Ovary (tissue), 9 donors: ENCODE results near the gene OR1I1. TPM values are rescaled to one million over a fixed set of nuclear protein-coding genes. Genes with fewer than 3 reads are reported as not detected.
"Not testable (repeated sequence)": the region's sequence is repeated elsewhere in the genome, so short reads cannot be mapped to it uniquely, and the experiment has no call there.

Experiments
- DNase-seq, 5 donors: peaks; one replicate each; pipeline ENCODE4 v3.0.0-alpha.2; 2019 to 2020
- H3K27ac ChIP-seq, 2 donors: fragments of 200-600 bp; one replicate each; pipeline versions ENCODE4 v1.5.1 to v1.8.0; 2019 to 2022
- H3K27me3 ChIP-seq: fragments of 200-600 bp; one replicate; pipeline ENCODE4 v1.8.0; 2022
- H3K36me3 ChIP-seq: fragments of 200-600 bp; sonication (generic); one replicate; pipeline ENCODE4 v1.5.1; 2019
- H3K4me1 ChIP-seq: one replicate; pipeline ENCODE4 v1.8.1; 2013; ENCODE audit warnings: mild to moderate bottlenecking, moderate library complexity; ENCODE audit not compliant: insufficient read depth
- H3K4me3 ChIP-seq: fragments of 200-600 bp; sonication (generic); one replicate; pipeline ENCODE4 v1.5.1; 2017
- H3K9me3 ChIP-seq, 2 donors: fragments of 200-600 bp in 1 of 2; sonication (generic) in 1 of 2; one replicate each; pipeline versions ENCODE4 v1.5.1 to v1.8.1; 2013 to 2019; ENCODE audit warnings: mild to moderate bottlenecking in 1 of 2, moderate library complexity in 1 of 2
- EP300 ChIP-seq: sonication (generic); formaldehyde crosslinking; IDR thresholded peaks from one replicate; pipeline ENCODE4 v1.6.1; 2017; ENCODE audit warnings: antibody characterized with exemption
- POLR2A ChIP-seq: fragments of 450-650 bp; IDR thresholded peaks from one replicate; pipeline ENCODE4 v1.6.1; 2017; ENCODE audit warnings: antibody characterized with exemption, mild to moderate bottlenecking, moderate library complexity
- WGBS, 3 donors: extraction: QIAGEN DNeasy Blood & Tissue Kit in 1 of 3; methylation state at CpG; one replicate each; pipeline versions ENCODE4 v1.1.5 to v1.1.7; 2013 to 2017; 5-methylcytosine and 5-hydroxymethylcytosine counted together
- intact Hi-C, 4 donors: fragments of 100-400 bp; cut with DNase I; formaldehyde crosslinking; loops; one replicate each; pipeline versions ENCODE4 v1.11.0 to v1.15.1; 2022 to 2023
- polyA plus RNA-seq, 2 donors: library from polyadenylated mRNA; stranded (reverse); fragments of 200-250 nt in 1 of 2; fragments of 350-450 nt in 1 of 2; fragmentation: Illumina TruSeq in 1 of 2; extraction: RNeasy Lipid Tissue Mini Kit (QIAGEN cat#74804) in 1 of 2; gene quantifications; one replicate each; pipeline ENCODE4 v1.2.3, GENCODE V29; 2013 to 2014
- total RNA-seq, 7 donors: library from RNA; depleted of rRNA in 2 of 7; stranded (reverse); fragments of >200 nt in 2 of 7; fragmentation: NEBNext Ultra II Directional in 3 of 7; extraction: Animal tissue kit (Norgen Biotek cat#: 25700) in 3 of 7; gene quantifications; one replicate each; pipeline versions ENCODE4 v1.1.0 to v1.2.4, GENCODE V29; 2016 to 2023
- TF ChIP-seq, protein P1 (sequence below), 3 donors: fragments of 450-650 bp in 2 of 3; fragments of 200-600 bp in 1 of 3; IDR thresholded peaks; one replicate each; pipeline versions ENCODE4 v1.5.1 to v1.8.0; 2016 to 2022; ENCODE audit warnings: antibody characterized with exemption in 3 of 3, mild to moderate bottlenecking in 1 of 3
- donor health status: DM: no; HTN: no; CAD: no; lungs with moderate emphysema.
- donor health status: DM: no; HTN: no; CAD: no.
- donor health status: Bipolar disorder and iron deficiency.
- donor health status: DM: yes; HTN: yes; CAD: no.
- donor health status: DM: no; HTN: no; CAD: no.
- donor health status: DM: yes; HTN: yes; CAD: no.

The OR1I1 gene
- total and polyA plus RNA-seq, 9 donors = not detected

DNA sequence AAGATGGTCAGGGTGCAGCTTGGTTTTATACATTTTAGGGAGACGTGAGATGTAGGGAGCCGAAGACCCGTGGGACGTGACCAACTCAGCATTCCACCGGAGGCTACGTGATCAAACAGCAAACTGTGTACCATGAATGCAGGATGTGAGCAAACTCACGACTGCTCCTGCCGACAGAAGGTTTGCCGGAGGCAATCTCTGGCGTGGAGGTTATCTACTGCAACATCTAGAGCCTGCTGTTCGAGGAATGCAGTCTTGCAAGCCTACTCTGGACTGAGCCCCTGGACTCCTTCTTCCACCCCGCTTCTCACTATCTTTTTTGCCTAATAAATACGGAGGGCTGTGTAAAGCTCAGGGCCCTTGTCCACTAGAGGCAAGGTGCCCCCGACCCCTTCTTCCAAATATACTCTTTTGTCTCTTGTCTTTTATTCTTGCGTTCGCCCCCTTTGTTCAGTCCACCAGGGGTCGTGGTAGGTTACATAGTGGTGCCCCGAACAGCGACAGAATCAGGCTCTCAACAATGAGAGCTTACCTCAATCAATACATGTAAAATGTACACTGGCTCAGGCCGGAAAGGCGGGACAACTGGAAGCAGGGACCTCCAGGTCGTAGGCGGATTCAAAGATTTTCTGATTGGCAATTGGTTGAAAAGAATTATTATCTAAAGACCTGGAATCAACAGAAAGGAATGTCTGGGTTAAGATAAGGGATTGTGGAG lies 8.9 kb upstream of the OR1I1 start:
- WGBS, 3 donors = 64 to 74% (median 71%) methylated on average over 23 of the region's 23 CpGs
- no peaks in the 10 kb centered on the region for H3K27me3 ChIP-seq
- DNase-seq = no peak
- TF ChIP-seq EP300 = no peak
- TF ChIP-seq, protein P1, sequence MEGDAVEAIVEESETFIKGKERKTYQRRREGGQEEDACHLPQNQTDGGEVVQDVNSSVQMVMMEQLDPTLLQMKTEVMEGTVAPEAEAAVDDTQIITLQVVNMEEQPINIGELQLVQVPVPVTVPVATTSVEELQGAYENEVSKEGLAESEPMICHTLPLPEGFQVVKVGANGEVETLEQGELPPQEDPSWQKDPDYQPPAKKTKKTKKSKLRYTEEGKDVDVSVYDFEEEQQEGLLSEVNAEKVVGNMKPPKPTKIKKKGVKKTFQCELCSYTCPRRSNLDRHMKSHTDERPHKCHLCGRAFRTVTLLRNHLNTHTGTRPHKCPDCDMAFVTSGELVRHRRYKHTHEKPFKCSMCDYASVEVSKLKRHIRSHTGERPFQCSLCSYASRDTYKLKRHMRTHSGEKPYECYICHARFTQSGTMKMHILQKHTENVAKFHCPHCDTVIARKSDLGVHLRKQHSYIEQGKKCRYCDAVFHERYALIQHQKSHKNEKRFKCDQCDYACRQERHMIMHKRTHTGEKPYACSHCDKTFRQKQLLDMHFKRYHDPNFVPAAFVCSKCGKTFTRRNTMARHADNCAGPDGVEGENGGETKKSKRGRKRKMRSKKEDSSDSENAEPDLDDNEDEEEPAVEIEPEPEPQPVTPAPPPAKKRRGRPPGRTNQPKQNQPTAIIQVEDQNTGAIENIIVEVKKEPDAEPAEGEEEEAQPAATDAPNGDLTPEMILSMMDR (IDR thresholded peaks at IDR 0.05) = no peak
- no peak for TF ChIP-seq POLR2A
- H3K4me3 ChIP-seq = no peak overlapping the region
- no peaks in the 10 kb centered on the region for H3K36me3 ChIP-seq
- no peaks in the 10 kb centered on the region for H3K9me3 ChIP-seq
- intact Hi-C loops = no loop called here
- H3K27ac ChIP-seq = no peak overlapping the region
- no peaks in the 10 kb centered on the region for H3K4me1 ChIP-seq

DNA sequence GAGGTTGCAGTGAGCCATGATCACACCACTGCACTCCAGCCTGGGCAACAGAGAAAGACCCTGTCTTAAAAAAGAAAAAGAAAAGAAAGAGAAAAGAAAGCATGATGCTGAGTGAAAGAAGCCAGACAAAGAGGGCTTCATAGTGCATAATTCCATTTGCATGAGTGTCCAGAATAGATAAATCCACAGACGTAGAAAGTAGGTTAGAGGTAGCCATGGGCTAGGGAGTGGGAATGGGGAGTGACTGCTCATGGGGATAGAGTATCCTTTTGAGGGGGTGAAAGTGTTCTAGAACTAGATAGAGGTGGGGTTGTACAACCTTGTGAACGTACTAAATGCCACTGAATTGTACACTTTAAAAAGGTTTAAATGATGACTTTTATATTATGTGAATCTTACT lies 7.6 kb upstream of the OR1I1 start:
- Histone ChIP-seq H3K4me3 (no peak overlapping the region), H3K27ac (no peak overlapping the region), H3K36me3 (no peaks in the 10 kb centered on the region), H3K9me3 (no peaks in the 10 kb centered on the region), H3K27me3 (no peaks in the 10 kb centered on the region), H3K4me1 (no peaks in the 10 kb centered on the region)
- intact Hi-C loops = no loop called here
- TF ChIP-seq EP300 (no peak), POLR2A (no peak)
- TF ChIP-seq, protein P1 (IDR thresholded peaks at IDR 0.05) = no peak
- 28 to 43% (median 38%) methylated on average over 2 of the region's 2 CpGs for WGBS, 3 donors
- no peak for DNase-seq

DNA sequence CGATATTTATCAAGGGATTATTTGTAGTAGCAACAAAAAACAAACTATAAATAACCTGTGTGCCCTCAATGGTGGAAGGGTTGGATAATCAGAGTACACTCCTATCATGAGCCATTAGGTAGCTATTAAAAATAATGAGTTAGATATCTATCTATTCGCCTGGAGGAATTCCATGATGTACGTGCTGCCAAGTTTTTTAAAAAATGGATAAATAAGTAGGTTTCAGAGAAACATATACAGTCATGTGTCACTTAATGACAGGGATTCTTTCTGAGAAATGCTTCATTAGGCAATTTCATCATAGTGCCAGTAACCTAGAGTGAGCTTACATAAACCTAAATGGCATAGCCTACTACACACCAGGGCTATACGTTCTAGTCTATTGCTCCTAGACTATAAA lies 6.2 kb upstream of the OR1I1 start:
- no peak for DNase-seq
- Histone ChIP-seq H3K36me3 (no peaks in the 10 kb centered on the region), H3K27me3 (no peaks in the 10 kb centered on the region), H3K4me1 (no peaks in the 10 kb centered on the region), H3K9me3 (no peaks in the 10 kb centered on the region), H3K27ac (no peak overlapping the region), H3K4me3 (no peak overlapping the region)
- TF ChIP-seq EP300 (no peak), POLR2A (no peak)
- TF ChIP-seq, protein P1 (IDR thresholded peaks at IDR 0.05) = no peak
- 66 to 73% (median 73%) methylated on average over 4 of the region's 4 CpGs for WGBS, 3 donors
- intact Hi-C loops = no loop called here

DNA sequence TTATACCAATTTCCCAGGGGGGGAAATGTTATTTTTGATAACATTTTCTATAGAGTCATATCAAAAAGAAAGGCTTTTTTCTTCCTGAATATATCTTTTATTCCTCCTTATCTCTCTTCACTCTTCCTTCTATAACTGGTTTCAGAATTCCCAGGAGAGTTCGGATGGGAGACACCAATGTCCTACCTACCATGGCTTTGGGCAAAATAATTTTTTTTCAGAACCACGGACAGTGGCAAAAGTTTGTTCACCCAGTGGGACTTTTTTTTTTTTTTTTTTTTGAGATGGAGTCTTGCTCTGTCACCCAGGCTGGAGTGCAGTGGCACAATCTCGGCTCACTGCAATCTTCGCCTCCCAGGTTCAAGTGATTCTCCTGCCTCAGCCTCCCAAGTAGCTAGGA lies 2.0 kb upstream of the OR1I1 start:
- H3K4me3 ChIP-seq, H3K27me3 ChIP-seq, H3K36me3 ChIP-seq, H3K9me3 ChIP-seq, intact Hi-C loops, H3K4me1 ChIP-seq, H3K27ac ChIP-seq, DNase-seq: not testable (repeated sequence)
- 57 to 63% (median 62%) methylated on average over 4 of the region's 4 CpGs for WGBS, 3 donors

DNA sequence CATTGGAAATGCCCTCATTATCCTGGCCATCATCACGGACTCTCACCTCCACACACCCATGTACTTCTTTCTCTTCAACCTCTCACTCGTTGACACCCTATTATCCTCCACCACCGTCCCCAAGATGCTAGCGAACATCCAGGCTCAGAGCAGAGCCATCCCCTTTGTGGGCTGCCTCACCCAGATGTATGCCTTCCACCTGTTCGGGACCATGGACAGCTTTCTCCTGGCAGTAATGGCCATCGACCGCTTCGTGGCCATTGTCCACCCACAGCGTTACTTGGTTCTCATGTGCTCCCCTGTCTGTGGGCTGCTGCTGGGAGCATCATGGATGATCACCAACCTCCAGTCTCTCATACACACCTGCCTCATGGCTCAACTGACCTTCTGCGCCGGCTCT lies 5.2 kb downstream of the OR1I1 start:
- WGBS, 3 donors = 74 to 77% (median 76%) methylated on average over 11 of the region's 11 CpGs

More for the DNA sequence above, 5.2 kb downstream of the OR1I1 start:
- H3K27me3 ChIP-seq = no peaks in the 10 kb centered on the region
- TF ChIP-seq EP300 (no peak), POLR2A (no peak)
- TF ChIP-seq, protein P1 (IDR thresholded peaks at IDR 0.05) = no peak
- no peak overlapping the region for H3K27ac ChIP-seq
- no peaks in the 10 kb centered on the region for H3K36me3 ChIP-seq
- no peaks in the 10 kb centered on the region for H3K9me3 ChIP-seq
- no peak for DNase-seq
- no peaks in the 10 kb centered on the region for H3K4me1 ChIP-seq
- intact Hi-C loops = loop anchor here in 2 of 4 donors (5.0 kb wide), 2 partner anchors 465 to 470 kb away; no protein-coding TSS in a partner anchor
- no peak overlapping the region for H3K4me3 ChIP-seq
